NCI-H2196 treated with DMSO at 0.1 percent for 48 hours (cell line): ENCODE measurements around the gene PSMD13.
A peak's percentile ranks its signal among the peaks of the same experiment; 100 is the strongest.
"Not testable (repeated sequence)": the region's sequence is repeated elsewhere in the genome, so short reads cannot be mapped to it uniquely, and the experiment has no call there.

Experiments used
- DNase-seq: peaks from one replicate; lab custom pipeline; 2025; ENCODE audit not compliant: unreplicated experiment; lab: John Stamatoyannopoulos, UW

Gene PSMD13

GRCh38 chr11:241634-242033, 4.9 kb downstream of the PSMD13 start:
- DNase-seq: no peak

GRCh38 chr11:244376-244775, 7.6 kb downstream of the PSMD13 start:
- no peak for DNase-seq

GRCh38 chr11:249062-249461, 12.3 kb downstream of the PSMD13 start:
- no peak for DNase-seq

GRCh38 chr11:250274-250673, 13.5 kb downstream of the PSMD13 start:
- no peak for DNase-seq

DNA sequence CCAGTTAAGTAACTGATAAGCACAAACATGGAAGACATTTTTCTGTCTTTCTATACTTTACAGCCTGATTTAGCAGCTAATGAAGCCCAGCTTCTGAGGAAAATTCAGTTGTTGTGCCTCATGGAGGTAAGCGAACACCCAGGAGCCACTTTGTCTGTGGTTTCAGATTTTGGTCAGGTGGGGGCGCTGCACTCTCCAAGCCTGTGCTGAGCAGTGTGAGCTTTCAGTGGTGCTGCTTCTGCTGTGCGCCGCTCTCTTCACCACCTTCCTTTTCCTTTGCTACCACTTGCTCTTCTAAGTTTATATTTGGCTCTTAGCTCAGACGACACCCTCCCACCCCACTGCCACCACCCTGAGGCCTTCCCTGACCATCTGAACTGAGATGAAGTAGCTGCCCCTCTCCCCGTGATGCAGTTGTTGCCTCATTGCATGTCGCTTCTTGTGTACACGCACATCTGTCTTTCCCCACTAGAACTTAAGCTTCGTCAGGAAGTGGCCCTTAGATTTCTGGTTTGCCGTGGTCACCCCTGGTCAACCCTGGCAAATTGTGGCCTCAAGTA, 14.0 kb downstream of the PSMD13 start:
- DNase-seq: peak; percentile 36

DNA sequence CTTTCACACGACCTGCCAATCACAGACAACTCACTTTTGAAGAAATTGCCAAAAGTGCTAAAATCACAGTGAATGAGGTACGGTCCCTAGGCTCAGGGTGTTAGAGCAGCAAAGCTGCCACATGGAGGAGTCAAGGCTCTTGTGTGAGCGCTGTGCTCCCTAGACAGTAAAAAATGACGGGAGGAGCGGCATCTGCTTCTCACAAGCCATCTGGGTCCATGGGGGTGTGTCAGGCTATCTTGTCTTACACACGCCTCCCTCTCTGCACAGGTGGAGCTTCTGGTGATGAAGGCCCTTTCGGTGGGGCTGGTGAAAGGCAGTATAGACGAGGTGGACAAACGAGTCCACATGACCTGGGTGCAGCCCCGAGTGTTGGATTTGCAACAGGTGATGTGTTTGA, 14.8 kb downstream of the PSMD13 start:
- DNase-seq: no peak

DNA sequence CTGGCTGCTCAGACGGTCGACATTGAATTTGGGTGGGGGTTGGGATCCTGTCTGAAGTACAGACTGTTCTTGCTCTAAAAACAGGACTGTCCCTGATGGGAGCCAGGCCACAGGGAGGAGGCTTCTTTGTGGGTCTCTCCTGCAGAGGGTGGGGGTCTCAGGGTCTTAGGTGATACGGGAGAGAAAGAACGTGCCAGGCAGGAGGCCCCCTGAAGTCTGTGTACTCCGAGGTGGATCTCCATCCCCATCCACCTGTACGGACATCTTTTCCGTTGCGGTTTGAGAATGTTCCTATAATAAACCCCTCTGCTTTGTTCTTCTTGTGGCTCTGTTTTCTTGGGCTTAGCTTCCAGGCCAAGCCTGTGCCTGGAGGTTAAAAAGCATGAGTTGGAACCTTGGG, 15.9 kb downstream of the PSMD13 start:
- no peak for DNase-seq

DNA sequence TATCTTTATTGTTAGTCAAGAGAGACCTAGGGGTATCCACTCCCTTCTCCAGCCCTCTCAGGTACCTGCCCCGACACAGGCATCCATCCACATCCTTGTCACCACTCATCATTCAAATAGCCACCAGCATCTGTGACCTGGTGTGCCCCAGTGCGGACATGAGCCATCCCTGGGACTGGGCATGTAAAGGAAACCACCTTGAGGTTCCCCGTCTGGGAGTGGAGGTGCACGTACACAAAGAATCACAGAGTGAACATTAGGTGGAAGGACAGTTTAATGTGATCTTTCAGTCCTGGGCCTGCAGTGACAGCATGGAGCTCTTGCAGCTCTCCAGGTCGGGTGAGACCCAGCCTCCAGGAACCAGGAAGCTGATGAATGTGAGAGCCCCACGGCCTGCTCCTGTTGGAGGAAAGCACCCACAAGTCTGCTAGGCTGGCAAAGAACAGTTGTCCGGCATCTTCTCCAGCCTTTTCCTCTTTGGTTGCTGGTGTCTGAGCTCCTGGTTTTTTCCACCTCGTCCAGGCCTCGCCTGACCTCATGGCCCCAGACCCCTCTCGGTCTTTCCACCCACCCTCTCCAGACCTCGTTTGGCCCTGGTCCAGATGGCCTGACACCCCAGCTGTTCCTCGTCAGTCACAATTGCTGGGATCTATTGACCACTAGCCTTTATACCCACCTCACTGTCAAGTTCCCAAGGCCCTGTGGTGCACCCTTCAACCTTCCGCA, 16.5 kb downstream of the PSMD13 start:
- DNase-seq: no peak

DNA sequence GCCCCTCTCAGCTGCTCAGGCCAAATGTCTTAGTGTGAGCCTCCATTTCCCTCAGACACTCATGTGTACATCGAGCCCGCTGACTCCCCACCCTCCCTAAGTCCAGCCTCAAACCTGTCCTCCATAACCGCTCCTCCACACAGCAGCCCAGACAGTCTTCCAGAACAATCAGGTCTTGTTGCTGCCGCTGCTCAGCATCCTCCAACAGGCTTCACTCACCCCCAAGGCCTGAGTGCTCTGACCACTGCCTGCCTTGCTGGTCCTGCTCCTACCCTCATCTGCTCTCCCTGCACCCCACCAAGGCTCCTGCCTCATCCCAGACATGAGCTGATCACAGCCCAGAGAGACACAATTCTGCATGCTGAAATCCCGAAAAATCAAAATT, 17.1 kb downstream of the PSMD13 start:
- DNase-seq: no peak

DNA sequence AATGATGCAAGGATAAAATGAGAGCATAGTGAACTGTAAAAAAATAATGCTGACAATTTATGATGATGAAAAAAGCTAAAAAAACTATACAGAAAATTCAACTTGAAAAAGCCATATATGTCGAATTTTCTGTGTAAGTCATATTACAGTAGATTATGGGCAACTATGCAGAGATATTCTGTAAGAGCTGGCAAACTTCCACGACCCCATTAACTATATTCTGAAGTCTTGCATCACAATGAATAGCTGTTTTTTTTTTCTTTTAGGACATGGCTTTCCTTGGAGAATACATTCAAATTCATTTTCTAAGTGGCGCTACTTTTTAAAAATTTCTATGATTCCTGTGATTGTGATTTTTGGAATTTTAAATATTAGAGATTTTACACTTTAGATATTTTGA, 18.4 kb downstream of the PSMD13 start:
- DNase-seq: no peak

DNA sequence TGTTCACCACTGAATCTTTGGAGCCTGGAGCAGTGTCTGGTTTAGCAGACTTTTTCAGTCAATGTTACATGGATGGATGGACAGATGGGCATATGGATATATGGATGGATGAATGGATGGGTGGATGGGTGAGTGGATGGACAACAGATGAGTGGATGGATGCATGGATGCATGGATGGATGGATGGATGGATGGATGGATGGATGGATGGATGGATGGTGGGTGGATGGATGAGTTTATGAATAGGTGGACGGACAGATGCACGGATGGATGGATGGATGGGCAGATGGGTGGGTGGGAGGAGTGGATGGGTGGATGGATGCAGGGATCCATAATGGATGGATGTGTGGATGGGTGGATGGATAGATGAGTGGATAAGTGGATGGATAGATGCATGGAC, 19.0 kb downstream of the PSMD13 start:
- DNase-seq: no peak

GRCh38 chr11:256952-257737, 20.4 kb downstream of the PSMD13 start:
- no peak for DNase-seq

GRCh38 chr11:257766-258493, 21.2 kb downstream of the PSMD13 start:
- no peak for DNase-seq

DNA sequence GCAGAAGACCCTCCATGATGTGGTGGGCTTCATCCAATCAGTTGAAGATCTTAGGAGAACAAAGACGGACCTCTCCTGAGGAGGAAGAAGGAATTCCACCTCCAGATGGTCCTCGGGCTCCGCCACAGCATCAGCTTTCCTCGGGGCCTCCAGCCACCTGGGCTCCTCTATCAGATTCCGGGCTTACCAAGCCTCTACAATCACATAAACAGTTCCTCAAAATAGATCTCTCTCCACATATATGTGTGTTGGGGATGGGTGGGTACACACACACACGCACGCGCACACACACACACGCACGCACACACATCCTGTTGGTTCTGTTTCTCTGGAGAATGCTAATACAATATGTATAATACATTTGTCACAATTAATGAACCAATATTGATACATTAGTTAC, 22.6 kb downstream of the PSMD13 start:
- DNase-seq: no peak

GRCh38 chr11:261624-262023, 24.8 kb downstream of the PSMD13 start:
- DNase-seq: no peak

DNA sequence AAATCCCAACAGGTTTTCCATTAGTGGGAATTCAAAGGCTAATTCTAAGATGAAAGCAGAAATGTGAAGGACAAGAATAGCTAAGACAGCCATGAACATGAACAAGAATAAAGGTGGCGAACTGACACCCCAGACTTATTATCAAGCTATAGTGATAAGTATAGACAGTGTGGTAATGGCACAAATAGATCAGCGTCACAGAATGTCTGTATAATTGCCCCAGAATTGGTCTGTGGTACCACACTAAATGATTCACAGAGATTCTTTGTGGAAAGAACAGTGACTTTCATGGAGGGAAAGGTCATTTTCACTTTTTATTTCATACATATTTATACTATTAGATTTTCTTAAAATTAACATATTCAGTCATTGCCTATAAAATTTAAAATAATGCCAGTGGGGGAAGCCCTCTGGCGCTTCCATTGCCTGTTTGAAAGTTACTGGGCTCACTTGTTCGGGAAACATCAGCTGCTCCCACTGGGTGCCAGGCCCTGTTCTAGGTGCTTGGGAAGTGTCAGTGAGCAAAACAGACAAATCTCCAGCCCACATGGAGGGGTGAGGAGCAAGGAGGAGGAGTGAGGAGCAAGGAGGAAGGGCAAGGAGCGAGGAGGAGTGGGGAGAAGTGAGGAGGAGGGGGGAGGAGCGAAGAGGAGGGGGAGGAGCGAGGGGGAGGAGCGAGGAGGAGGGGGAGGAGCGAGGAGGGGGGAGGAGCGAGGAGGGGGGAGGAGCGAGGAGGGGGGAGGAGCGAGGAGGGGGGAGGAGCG, 30.1 kb downstream of the PSMD13 start:
- DNase-seq: no peak

- DNase-seq: no peak
Observed at GRCh38 chr11:267491-267994, 30.8 kb downstream of the PSMD13 start.

DNA sequence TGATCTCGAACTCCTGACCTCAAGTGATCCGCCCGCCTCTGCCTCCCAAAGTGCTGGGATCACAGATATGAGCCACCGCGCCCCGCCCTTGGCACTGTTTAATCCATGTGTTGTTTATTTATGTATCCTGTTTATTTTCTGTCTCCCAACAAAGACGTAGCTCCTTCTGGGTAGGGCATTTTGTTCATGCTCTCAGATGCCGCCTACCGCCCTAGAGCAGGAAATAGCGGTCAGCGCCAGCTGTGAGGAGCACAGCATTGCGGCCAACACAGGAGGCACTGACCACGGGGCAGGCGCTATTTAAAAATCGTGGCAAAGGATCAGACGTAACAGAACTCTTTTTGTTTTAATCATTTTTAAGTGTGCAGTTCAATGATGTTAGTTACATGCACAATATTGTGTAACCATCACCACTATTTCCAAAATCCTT, 32.0 kb downstream of the PSMD13 start:
- not testable (repeated sequence) for DNase-seq

GRCh38 chr11:269146-269890, 32.5 kb downstream of the PSMD13 start:
- no peak for DNase-seq
